Lung (tissue), 12 donors: Measurements from ENCODE around the gene GORASP2. TPM values are rescaled to one million over a fixed set of nuclear protein-coding genes. Genes with fewer than 3 reads are reported as not detected.

Source experiments
- ATAC-seq: fragments of 200-7000 bp; cut with Tn5 transposase; one replicate; pipeline ENCODE4 v1.9.1; 2020; ENCODE audit warnings: moderate number of reproducible peaks; ENCODE audit not compliant: insufficient read depth, low FRiP score
- DNase-seq, 3 donors: peaks; one replicate each; pipeline ENCODE4 v3.0.0-alpha.2; 2013 to 2017
- H3K27ac ChIP-seq, 2 donors: one replicate each; pipeline ENCODE4 v1.5.1; 2013; ENCODE audit warnings: mild to moderate bottlenecking in 2 of 2, moderate library complexity in 2 of 2, control low read depth in 1 of 2, inconsistent platforms in 1 of 2, low read depth in 1 of 2, low read length in 1 of 2
- H3K27me3 ChIP-seq, 3 donors: one replicate each; pipeline ENCODE4 v1.5.1; 2013; ENCODE audit warnings: low read length in 2 of 3; ENCODE audit not compliant: control insufficient read depth in 3 of 3, insufficient read depth in 3 of 3
- H3K36me3 ChIP-seq, 4 donors: one replicate each; pipeline ENCODE4 v1.5.1; 2013; ENCODE audit warnings: low read length in 4 of 4, mild to moderate bottlenecking in 1 of 4, moderate library complexity in 1 of 4; ENCODE audit not compliant: control insufficient read depth in 4 of 4, insufficient read depth in 4 of 4
- H3K4me1 ChIP-seq, 5 donors: one replicate each; pipeline ENCODE4 v1.5.1; 2013; ENCODE audit warnings: low read length in 5 of 5, mild to moderate bottlenecking in 2 of 5, moderate library complexity in 1 of 5; ENCODE audit not compliant: control insufficient read depth in 5 of 5, insufficient read depth in 5 of 5
- H3K4me3 ChIP-seq: one replicate; pipeline ENCODE4 v1.5.1; 2013; ENCODE audit warnings: mild to moderate bottlenecking, control low read depth, moderate library complexity
- H3K9ac ChIP-seq, 2 donors: one replicate each; pipeline ENCODE4 v1.5.1; 2013; ENCODE audit warnings: low read length in 2 of 2, control low read depth in 1 of 2; ENCODE audit not compliant: insufficient read depth in 1 of 2
- H3K9me3 ChIP-seq, 4 donors: one replicate each; pipeline ENCODE4 v1.5.1; 2013; ENCODE audit warnings: low read length in 3 of 4, mild to moderate bottlenecking in 1 of 4, moderate library complexity in 1 of 4; ENCODE audit not compliant: control insufficient read depth in 4 of 4, insufficient read depth in 3 of 4
- WGBS, 2 donors: extraction: QIAGEN DNeasy Blood & Tissue Kit; methylation state at CpG; one replicate each; pipeline ENCODE4 v1.1.7; 2013; 5-methylcytosine and 5-hydroxymethylcytosine counted together
- polyA plus RNA-seq, 2 donors: library from polyadenylated mRNA; stranded (reverse); fragments of 200-250 nt; gene quantifications; one replicate each; pipeline ENCODE4 v1.2.1, GENCODE V29; 2013
- total RNA-seq, 2 donors: library from RNA; depleted of rRNA in 1 of 2; stranded (reverse); fragments of >200 nt in 1 of 2; gene quantifications; one replicate each; pipeline ENCODE4 v1.2.1, GENCODE V29; 2014 to 2021
- TF ChIP-seq, protein P1 (sequence below): IDR thresholded peaks from 2 replicates; pipeline ENCODE4 v1.5.1; 2012; ENCODE audit warnings: mild to moderate bottlenecking; ENCODE audit errors: control extremely low read depth, extremely low read depth
- donor health status: control.
- donor health status: control.
- donor health status: Bipolar disorder and iron deficiency.
- donor health status: healthy.
- donor health status: DM: yes; HTN: yes; CAD: no.

Gene GORASP2
- total and polyA plus RNA-seq, 4 donors: 32.1 to 65.2 (median 45.6) TPM

DNA sequence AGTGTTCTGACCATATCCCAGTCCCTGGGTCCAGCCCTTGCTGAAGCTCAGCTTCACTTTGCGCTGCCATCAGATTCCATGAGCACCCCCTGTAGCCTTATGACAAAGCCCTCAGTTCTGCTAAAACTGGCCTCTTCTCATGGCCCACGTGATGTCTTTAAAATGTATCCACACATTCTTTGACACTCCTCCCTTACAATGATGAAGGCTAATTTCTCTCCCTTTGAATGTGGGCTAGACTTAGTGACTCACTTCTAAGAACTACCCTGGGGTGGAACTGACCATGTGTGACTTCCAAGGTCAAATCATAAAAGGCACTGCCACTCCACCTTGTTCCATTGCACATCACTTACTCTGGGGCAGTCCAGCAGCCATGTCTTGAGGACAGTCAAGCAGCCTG, 45.4 kb upstream of the GORASP2 start:
- no peak for ATAC-seq
- no peak overlapping the region for H3K27ac ChIP-seq
- H3K36me3 ChIP-seq: no peaks in the 10 kb centered on the region
- no peak overlapping the region for H3K9ac ChIP-seq
- H3K4me3 ChIP-seq: no peak overlapping the region
- TF ChIP-seq, protein P1, sequence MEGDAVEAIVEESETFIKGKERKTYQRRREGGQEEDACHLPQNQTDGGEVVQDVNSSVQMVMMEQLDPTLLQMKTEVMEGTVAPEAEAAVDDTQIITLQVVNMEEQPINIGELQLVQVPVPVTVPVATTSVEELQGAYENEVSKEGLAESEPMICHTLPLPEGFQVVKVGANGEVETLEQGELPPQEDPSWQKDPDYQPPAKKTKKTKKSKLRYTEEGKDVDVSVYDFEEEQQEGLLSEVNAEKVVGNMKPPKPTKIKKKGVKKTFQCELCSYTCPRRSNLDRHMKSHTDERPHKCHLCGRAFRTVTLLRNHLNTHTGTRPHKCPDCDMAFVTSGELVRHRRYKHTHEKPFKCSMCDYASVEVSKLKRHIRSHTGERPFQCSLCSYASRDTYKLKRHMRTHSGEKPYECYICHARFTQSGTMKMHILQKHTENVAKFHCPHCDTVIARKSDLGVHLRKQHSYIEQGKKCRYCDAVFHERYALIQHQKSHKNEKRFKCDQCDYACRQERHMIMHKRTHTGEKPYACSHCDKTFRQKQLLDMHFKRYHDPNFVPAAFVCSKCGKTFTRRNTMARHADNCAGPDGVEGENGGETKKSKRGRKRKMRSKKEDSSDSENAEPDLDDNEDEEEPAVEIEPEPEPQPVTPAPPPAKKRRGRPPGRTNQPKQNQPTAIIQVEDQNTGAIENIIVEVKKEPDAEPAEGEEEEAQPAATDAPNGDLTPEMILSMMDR: no peak
- peaks cover 0 to 3% (median 0%) of the 10 kb centered on the region in 3 donors for H3K27me3 ChIP-seq
- DNase-seq: no peak
- peaks cover 0 to 1% (median 0%) of the 10 kb centered on the region in 4 donors for H3K9me3 ChIP-seq
- WGBS, 2 donors: 88 to 94% methylated on average over 2 of the region's 2 CpGs
- peaks cover 0 to 4% (median 0%) of the 10 kb centered on the region in 5 donors for H3K4me1 ChIP-seq

DNA sequence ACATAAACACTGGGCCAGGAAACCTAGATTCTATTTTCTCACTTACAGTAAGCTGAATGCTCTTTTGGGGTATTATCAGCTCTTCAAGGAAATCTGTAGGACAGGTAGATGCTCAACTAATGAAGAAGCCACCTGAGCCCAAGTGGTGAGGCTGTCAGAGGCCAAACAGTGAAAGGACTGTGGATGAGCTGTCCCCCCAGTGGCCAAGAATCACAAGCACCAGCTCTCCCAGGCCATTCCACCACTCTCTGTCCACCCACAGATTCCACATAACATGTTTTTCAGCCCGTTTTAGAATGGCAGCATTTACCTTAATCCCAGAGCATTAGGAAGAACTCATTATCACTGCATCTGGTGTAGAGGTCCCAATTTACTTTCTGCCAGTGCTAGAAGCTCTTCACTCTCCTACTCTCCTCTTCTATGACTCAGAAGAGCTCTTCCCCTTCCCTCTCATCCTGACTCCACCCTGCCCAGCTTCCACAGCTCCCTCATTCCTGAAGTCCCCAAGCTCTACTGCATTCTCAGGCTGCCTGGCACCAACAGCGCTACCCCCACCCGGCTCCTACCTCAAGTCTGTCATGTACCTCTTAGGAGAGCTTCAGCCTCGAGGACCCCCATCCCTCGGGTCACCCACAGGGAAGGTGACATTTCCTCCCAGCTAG, 43.8 kb upstream of the GORASP2 start:
- Histone ChIP-seq H3K4me1 (peaks cover 0 to 4% (median 0%) of the 10 kb centered on the region in 5 donors), H3K4me3 (no peak overlapping the region), H3K9me3 (peaks cover 0 to 1% (median 0%) of the 10 kb centered on the region in 4 donors), H3K27me3 (peaks cover 0 to 3% (median 0%) of the 10 kb centered on the region in 3 donors), H3K27ac (no peak overlapping the region), H3K9ac (no peak overlapping the region), H3K36me3 (no peaks in the 10 kb centered on the region)
- TF ChIP-seq, protein P1: no peak
- WGBS, 2 donors: 85 to 97% methylated on average over 5 of the region's 5 CpGs
- DNase-seq: no peak
- ATAC-seq: no peak

DNA sequence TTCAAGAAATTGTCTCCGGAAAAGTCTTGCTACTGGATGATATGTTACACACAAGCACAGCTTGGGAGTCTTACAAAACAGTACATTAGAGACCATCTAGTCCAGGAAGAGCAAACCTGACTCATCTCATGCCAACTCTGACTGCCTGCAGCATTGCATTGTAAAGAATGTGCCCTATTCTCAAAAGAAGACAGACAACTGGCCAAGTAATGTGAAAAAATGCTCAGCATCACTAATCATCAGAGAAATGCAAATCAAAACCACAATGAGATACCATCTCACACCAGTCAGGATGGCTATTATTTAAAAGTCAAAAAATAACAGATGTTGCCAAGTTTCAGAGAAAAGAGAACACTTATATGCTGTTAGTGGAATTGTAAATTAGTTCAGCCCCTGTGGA, 42.7 kb upstream of the GORASP2 start:
- peaks cover 0 to 1% (median 0%) of the 10 kb centered on the region in 4 donors for H3K9me3 ChIP-seq
- DNase-seq (peak; percentile 14 to 80 (median 63)), ATAC-seq (no peak)
- H3K9ac ChIP-seq: no peak overlapping the region
- no peak overlapping the region for H3K27ac ChIP-seq
- peaks cover 0 to 4% (median 0%) of the 10 kb centered on the region in 5 donors for H3K4me1 ChIP-seq
- peaks cover 0 to 3% (median 0%) of the 10 kb centered on the region in 3 donors for H3K27me3 ChIP-seq
- WGBS, 2 donors: 78 to 89% methylated on average over 1 of the region's 1 CpG
- H3K4me3 ChIP-seq: no peak overlapping the region
- TF ChIP-seq, protein P1: no peak
- no peaks in the 10 kb centered on the region for H3K36me3 ChIP-seq
